ENCODE measurements around the gene MYH14. TPM values are rescaled to one million over a fixed set of nuclear protein-coding genes. Genes with fewer than 3 reads are reported as not detected.

Gene MYH14
- total and polyA plus RNA-seq, 9 of the 15 experiments (the other 6 are each of a cell fraction or from before 2014, with no cell fraction given) = 0.04 to 0.86 (median 0.19) TPM; not detected in 2

- TF ChIP-seq POLR3G (IDR thresholded peaks at IDR 0.05; ENCODE audit: extremely low read depth, insufficient read length, insufficient replicate concordance) (no peak), ARID2 (IDR thresholded peaks at IDR 0.05) (no peak), IRF9 (tag; IDR thresholded peaks at IDR 0.05) (peak; percentile 79), ATF1 (CRISPR knock-in tag; IDR thresholded peaks at IDR 0.05) (peak; percentile 94), ATF1 (tag; IDR thresholded peaks at IDR 0.05) (peak; percentile 100), NFYB (IDR thresholded peaks at IDR 0.05; ENCODE audit: extremely low read depth, insufficient read length) (no peak), TSHZ1 (CRISPR knock-in tag; IDR thresholded peaks at IDR 0.05) (no peak), STAT5A (IDR thresholded peaks at IDR 0.05; ENCODE audit: borderline replicate concordance, low read length) (no peak), ZNF707 (CRISPR knock-in tag; conservative IDR thresholded peaks at IDR 0.05) (no peak), FOXP1 (CRISPR knock-in tag; IDR thresholded peaks at IDR 0.05) (peak; percentile 72; the same call in 1 of the 2 replicates), U2AF2 (optimal IDR thresholded peaks at IDR 0.05; ENCODE audit: low read depth, low read length) (no peak), ZNF655 (CRISPR knock-in tag; IDR thresholded peaks at IDR 0.05) (no peak), E2F1 (CRISPR knock-in tag; IDR thresholded peaks at IDR 0.05) (no peak), ARID1B (IDR thresholded peaks at IDR 0.05) (0 out of 2 replicates have a peak, but pooled peaks have one; percentile 37), JUNB (CRISPR knock-in tag; conservative IDR thresholded peaks at IDR 0.05) (peak; percentile 99), CCNT2 (IDR thresholded peaks at IDR 0.05; ENCODE audit: borderline replicate concordance, extremely low read depth, insufficient read length, low read depth, low read length) (no peak), VEZF1 (CRISPR knock-in tag; IDR thresholded peaks at IDR 0.05) (peak; percentile 40), POLR2AphosphoS2 (IDR thresholded peaks at IDR 0.05; ENCODE audit: low read length) (peak; percentile 28; the same call in 1 of the 2 replicates), TSC22D4 (tag; IDR thresholded peaks at IDR 0.05) (no peak), SMARCA5 (IDR thresholded peaks at IDR 0.05) (no peak)
Observed at GRCh38 chr19:50358483-50359327, 155.3 kb downstream of the MYH14 start (continued).

All from K562 (cell line).